ENCODE results near the gene KLC1. TPM values are rescaled to one million over a fixed set of nuclear protein-coding genes. Genes with fewer than 3 reads are reported as not detected.

Gene KLC1
- total RNA-seq, 4 donors from 2014 or later: 195 to 421 (median 214) TPM

DNA sequence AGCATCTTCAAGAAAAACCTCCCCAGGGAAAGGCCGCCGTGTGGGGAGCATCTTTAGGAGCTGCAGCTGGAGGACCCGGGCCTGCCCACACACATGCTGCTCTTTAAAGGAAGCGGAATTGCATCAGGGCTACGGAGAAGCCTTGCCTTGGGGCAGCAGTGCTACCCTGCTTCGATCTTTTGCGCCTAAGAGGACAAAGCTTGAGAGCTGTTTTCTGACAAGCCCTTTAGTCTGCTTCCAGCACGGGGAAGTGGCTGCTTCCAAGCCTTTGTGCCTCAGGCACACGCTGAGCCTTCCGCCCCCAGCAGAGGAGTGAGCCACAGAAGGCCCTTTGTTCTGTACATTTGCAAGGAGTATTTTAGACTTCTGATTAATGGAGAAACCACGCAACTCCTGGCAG lies 34.7 kb upstream of the KLC1 start:
- TF ChIP-seq EP300 (IDR thresholded peaks at IDR 0.05) (no peak), POLR2A (IDR thresholded peaks at IDR 0.05) (no peak), POLR2AphosphoS5 (IDR thresholded peaks at IDR 0.05) (peak in 1 of 3 donors; percentile 34)
- TF ChIP-seq, protein P1, sequence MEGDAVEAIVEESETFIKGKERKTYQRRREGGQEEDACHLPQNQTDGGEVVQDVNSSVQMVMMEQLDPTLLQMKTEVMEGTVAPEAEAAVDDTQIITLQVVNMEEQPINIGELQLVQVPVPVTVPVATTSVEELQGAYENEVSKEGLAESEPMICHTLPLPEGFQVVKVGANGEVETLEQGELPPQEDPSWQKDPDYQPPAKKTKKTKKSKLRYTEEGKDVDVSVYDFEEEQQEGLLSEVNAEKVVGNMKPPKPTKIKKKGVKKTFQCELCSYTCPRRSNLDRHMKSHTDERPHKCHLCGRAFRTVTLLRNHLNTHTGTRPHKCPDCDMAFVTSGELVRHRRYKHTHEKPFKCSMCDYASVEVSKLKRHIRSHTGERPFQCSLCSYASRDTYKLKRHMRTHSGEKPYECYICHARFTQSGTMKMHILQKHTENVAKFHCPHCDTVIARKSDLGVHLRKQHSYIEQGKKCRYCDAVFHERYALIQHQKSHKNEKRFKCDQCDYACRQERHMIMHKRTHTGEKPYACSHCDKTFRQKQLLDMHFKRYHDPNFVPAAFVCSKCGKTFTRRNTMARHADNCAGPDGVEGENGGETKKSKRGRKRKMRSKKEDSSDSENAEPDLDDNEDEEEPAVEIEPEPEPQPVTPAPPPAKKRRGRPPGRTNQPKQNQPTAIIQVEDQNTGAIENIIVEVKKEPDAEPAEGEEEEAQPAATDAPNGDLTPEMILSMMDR (IDR thresholded peaks at IDR 0.05): no peak

DNA sequence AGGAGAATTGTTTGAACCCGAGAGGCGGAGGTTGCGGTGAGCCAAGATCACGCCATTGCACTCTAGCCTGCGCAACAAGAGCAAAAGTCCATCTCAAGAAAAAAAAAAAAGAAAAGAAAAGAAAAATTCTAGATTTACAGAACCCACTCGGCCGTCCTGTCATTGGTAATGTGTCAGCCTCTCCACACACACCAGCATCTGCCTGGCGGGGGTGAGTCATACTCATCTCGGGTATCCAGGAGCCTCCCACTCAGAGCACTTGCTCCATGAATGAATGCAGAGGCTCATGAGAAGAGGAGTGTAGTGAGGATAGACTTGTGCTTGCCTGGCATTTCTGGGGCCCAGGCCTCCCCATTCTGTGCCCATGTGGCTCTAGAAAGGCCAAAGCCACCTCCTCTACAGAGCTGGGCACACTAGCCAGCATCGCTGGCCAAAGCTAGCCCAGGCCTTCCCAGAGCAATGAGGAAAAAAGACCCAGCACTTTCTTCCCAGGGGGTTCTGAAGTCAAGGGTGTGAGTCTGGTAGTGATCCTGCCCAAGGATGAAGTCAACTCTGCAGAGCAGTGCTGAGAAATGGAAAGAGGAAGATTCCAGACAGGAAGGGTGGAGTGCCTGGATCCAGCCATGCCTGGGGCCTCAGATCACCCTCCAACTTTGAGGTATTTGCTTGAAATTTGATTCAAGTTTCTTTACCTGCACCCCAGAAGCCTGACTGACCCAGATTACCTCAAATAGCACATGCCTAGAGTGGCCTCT lies 31.2 kb upstream of the KLC1 start:
- Histone ChIP-seq H3K4me1 (peaks cover 14% of the 10 kb centered on the region), H3K27ac (no peak overlapping the region), H3K4me3 (no peak overlapping the region), H3K36me3 (no peaks in the 10 kb centered on the region), H3K9me3 (no peaks in the 10 kb centered on the region), H3K27me3 (no peaks in the 10 kb centered on the region)
- no peak for TF ChIP-seq POLR2AphosphoS5 (IDR thresholded peaks at IDR 0.05)
- no peak for TF ChIP-seq EP300 (IDR thresholded peaks at IDR 0.05)
- TF ChIP-seq POLR2A (IDR thresholded peaks at IDR 0.05): no peak
- TF ChIP-seq, protein P1 (IDR thresholded peaks at IDR 0.05): no peak
- 79% methylated on average over 10 of the region's 10 CpGs for WGBS
- no peak for DNase-seq (ENCODE audit: low spot score in 2 of 2)

More for the DNA sequence above, 34.7 kb upstream of the KLC1 start:
- no peaks in the 10 kb centered on the region for H3K27me3 ChIP-seq
- H3K36me3 ChIP-seq: peaks cover 10% of the 10 kb centered on the region
- no peak overlapping the region for H3K4me3 ChIP-seq
- H3K4me1 ChIP-seq: peaks cover 14% of the 10 kb centered on the region
- WGBS: 51% methylated on average over 11 of the region's 11 CpGs
- no peaks in the 10 kb centered on the region for H3K9me3 ChIP-seq
- peak overlapping the region; percentile 50 for H3K27ac ChIP-seq
- DNase-seq (ENCODE audit: low spot score in 2 of 2): no peak

GRCh38 chr14:103600503-103600902 lies 28.5 kb upstream of the KLC1 start:
- no peaks in the 10 kb centered on the region for H3K9me3 ChIP-seq
- no peaks in the 10 kb centered on the region for H3K27me3 ChIP-seq
- 94% methylated on average over 5 of the region's 5 CpGs for WGBS
- peaks cover 7% of the 10 kb centered on the region for H3K4me1 ChIP-seq
- TF ChIP-seq, protein P1 (IDR thresholded peaks at IDR 0.05): no peak
- TF ChIP-seq EP300 (IDR thresholded peaks at IDR 0.05) (no peak), POLR2A (IDR thresholded peaks at IDR 0.05) (no peak), POLR2AphosphoS5 (IDR thresholded peaks at IDR 0.05) (no peak)
- no peak for DNase-seq (ENCODE audit: low spot score in 2 of 2)
- no peak overlapping the region for H3K4me3 ChIP-seq
- H3K27ac ChIP-seq: no peak overlapping the region
- H3K36me3 ChIP-seq: no peaks in the 10 kb centered on the region

DNA sequence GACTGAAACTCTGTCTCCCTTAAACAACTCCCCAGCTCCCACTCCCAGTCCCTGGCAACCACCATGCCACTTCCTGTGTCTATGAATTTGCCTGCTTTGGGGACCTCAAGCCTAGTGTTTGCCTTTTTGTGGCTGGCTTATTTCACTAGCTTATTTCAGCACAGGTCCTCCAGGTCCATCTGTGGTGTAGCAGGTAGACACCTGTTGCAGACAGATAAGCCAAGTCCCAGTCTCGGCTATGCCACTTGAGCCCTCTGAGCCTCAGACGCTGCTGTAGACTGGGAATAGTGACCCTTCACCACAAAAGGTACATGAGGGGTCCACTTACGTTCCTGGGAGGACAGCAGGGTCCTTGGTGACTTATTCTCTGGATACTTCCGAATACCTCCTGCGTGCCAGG lies 24.4 kb upstream of the KLC1 start:
- no peak overlapping the region for H3K4me3 ChIP-seq
- WGBS: 91% methylated on average over 5 of the region's 5 CpGs
- peaks cover 18% of the 10 kb centered on the region for H3K4me1 ChIP-seq
- H3K9me3 ChIP-seq: no peaks in the 10 kb centered on the region
- no peak for DNase-seq (ENCODE audit: low spot score in 2 of 2)
- TF ChIP-seq POLR2AphosphoS5 (IDR thresholded peaks at IDR 0.05) (no peak), EP300 (IDR thresholded peaks at IDR 0.05) (no peak), POLR2A (IDR thresholded peaks at IDR 0.05) (no peak)
- TF ChIP-seq, protein P1 (IDR thresholded peaks at IDR 0.05): no peak
- no peaks in the 10 kb centered on the region for H3K36me3 ChIP-seq
- no peak overlapping the region for H3K27ac ChIP-seq
- H3K27me3 ChIP-seq: no peaks in the 10 kb centered on the region

DNA sequence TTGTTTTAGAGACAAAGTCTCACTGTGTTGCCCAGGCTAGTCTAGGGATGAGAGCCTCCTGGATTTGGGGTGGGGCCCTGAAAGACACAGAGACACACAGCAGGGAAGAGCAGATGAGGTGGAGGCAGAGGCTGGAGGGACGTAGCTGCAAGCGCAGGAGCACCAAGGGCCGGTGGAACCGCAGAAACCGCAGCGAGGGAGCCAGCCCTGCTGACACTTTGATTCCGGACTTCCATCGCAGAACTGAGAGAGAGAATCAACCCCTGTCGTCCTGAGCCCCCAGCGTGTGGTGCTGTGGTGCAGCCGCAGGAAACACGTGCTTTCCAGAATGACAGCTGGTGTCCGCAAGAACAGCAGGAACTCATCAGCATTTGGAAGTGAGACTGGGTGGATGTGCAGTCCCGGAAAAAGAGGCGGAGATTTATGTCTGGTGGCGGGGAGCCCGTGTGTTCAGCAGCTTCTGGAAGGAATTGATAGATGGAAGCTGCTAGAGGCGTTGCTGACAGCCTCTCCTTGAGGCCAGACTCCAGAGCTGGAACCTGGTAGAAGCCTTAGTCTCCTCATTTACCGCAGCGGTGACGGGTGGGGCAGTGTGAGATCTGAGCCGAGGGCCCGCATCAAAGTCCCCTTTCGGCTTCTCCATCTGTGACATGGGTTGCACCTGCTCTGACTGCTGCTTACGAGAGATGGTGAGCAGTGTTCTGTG lies 21.9 kb upstream of the KLC1 start:
- no peak overlapping the region for H3K27ac ChIP-seq

More for the DNA sequence above, 21.9 kb upstream of the KLC1 start:
- DNase-seq (ENCODE audit: low spot score in 2 of 2): peak; percentile 86 to 87
- Histone ChIP-seq H3K4me3 (peak overlapping the region; percentile 38), H3K4me1 (peaks cover 18% of the 10 kb centered on the region), H3K9me3 (no peaks in the 10 kb centered on the region), H3K36me3 (no peaks in the 10 kb centered on the region), H3K27me3 (no peaks in the 10 kb centered on the region)
- TF ChIP-seq, protein P1 (IDR thresholded peaks at IDR 0.05): peak in 1 of 2 donors; percentile 8
- TF ChIP-seq POLR2AphosphoS5 (IDR thresholded peaks at IDR 0.05) (peak in 1 of 3 donors; percentile 51), EP300 (IDR thresholded peaks at IDR 0.05) (no peak), POLR2A (IDR thresholded peaks at IDR 0.05) (no peak)
- 3% methylated on average over 23 of the region's 25 CpGs for WGBS
